ENCODE data around the gene HTR3A.

Gene HTR3A

DNA sequence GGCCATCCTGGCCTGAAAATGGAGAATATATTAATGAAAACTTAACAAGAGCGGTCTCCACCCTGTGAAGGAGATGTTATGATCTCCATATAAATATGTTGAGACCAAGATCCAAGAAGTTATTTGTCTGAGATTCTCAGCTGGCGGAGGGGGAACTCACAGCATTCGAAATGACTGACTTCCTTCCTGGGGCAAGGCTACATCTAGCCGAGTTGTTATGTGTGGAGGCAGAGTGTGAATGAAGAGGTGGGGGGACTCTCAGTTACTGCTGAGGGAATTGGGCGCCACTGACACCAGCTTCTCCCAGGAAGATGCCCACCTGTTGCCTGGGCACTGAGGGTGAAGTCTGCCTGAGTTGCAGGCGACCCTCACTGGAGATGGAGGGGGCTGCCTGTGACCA is 5.9 kb downstream of the HTR3A start:
- no peak for DNase-seq

DNA sequence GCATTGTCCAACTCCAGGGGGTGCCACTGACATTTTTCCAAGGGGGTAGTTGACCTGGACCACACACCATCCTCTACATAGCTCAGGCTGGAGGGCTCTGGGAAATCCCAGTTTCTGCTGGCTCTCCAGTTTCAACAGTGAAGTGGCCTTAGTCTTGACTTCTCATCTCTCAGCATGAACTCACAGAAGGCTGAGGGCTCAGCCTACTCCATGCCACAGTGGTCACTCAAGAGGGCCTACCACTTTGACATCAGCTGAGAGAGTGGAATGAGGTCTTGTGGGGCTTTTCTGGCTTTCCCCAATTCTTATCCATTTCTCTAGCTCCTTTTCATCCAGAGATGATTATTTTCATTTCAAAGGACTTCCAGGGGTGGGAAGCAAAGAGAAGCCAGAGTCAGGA is 7.4 kb downstream of the HTR3A start:
- no peak for DNase-seq

DNA sequence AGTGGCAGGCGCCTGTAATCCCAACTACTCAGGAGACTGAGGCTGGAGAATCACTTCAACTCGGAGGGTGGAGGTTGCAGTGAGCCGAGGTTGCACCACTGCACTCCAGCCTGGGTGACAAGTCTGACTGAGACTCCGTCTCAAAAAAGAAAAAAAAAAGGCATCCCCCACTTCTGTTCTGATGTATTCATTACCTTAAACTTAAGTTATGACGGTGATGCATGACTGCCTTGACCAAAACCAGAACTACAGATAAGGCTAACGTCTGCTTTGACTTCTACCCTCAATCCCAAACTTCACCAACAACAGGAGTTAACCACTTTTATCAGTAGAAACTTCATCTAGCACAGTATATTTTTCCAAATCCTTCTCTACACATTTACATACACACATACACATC is 9.9 kb downstream of the HTR3A start:
- no peak for DNase-seq

DNA sequence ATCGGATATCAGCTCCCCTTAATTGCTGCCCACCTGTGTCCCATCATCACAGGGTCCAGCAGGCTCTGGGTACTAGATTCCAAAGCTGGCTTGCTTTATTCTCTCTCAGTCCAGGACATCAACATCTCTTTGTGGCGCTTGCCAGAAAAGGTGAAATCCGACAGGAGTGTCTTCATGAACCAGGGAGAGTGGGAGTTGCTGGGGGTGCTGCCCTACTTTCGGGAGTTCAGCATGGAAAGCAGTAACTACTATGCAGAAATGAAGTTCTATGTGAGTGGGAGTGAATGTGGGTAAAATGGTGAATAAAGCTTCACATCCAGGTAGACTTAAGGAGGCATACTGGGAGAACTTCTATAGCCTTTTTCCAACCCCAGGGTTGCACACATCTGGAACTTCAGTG is 11.0 kb downstream of the HTR3A start:
- no peak for DNase-seq

DNA sequence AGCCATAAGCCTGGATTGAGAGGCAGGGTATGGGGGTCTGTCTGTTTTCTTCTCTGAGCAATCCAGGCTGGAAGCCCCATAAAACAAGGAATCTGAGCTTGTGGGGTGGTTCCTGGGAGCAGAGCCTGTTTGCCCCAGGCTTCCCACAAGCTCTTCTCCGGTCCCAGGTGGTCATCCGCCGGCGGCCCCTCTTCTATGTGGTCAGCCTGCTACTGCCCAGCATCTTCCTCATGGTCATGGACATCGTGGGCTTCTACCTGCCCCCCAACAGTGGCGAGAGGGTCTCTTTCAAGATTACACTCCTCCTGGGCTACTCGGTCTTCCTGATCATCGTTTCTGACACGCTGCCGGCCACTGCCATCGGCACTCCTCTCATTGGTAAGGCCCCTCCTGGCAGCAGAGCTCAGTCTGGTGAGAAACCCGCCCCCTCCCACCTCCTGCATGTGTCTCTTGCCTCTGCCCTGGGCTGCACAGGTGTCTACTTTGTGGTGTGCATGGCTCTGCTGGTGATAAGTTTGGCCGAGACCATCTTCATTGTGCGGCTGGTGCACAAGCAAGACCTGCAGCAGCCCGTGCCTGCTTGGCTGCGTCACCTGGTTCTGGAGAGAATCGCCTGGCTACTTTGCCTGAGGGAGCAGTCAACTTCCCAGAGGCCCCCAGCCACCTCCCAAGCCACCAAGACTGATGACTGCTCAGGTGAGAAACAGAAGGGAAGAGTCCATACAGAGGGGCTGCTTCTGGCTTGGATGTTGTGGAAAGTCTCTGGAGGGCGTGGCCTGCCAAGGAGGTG is 11.6 kb downstream of the HTR3A start:
- DNase-seq, result no peak

DNA sequence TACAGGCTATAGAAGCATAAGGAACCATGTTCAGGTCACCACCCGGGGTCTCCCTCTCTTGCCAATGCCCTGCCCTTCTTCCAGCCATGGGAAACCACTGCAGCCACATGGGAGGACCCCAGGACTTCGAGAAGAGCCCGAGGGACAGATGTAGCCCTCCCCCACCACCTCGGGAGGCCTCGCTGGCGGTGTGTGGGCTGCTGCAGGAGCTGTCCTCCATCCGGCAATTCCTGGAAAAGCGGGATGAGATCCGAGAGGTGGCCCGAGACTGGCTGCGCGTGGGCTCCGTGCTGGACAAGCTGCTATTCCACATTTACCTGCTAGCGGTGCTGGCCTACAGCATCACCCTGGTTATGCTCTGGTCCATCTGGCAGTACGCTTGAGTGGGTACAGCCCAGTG is 14.5 kb downstream of the HTR3A start:
- no peak for DNase-seq

DNA sequence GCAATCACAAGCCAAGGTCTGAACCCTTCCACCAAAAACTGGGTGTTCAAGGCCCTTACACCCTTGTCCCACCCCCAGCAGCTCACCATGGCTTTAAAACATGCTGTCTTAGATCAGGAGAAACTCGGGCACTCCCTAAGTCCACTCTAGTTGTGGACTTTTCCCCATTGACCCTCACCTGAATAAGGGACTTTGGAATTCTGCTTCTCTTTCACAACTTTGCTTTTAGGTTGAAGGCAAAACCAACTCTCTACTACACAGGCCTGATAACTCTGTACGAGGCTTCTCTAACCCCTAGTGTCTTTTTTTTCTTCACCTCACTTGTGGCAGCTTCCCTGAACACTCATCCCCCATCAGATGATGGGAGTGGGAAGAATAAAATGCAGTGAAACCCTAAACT is 15.0 kb downstream of the HTR3A start:
- no peak for DNase-seq

DNA sequence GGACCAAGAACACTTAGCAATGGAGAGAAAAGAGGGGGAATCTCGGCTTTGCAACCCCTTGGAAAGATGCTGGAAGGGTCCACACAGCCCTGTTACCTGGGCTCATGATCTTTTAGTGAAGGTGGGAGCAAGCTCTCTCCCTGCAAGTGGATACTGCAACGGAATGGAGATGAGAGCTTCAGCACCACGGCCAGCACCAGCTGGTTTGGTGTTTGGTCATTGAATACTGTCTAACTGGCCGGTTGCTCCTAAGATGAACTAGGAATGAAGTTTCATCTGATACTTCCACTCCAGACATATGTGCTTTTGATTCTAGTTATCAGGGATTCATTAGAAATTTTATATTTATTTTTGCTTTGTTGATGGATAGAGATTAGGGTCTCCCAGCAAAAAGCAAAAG is 16.3 kb downstream of the HTR3A start:
- DNase-seq, result no peak

- peak; percentile 95 to 97 for DNase-seq
These were observed 17.0 kb downstream of the HTR3A start for GRCh38 chr11:113991718-113992458.

DNA sequence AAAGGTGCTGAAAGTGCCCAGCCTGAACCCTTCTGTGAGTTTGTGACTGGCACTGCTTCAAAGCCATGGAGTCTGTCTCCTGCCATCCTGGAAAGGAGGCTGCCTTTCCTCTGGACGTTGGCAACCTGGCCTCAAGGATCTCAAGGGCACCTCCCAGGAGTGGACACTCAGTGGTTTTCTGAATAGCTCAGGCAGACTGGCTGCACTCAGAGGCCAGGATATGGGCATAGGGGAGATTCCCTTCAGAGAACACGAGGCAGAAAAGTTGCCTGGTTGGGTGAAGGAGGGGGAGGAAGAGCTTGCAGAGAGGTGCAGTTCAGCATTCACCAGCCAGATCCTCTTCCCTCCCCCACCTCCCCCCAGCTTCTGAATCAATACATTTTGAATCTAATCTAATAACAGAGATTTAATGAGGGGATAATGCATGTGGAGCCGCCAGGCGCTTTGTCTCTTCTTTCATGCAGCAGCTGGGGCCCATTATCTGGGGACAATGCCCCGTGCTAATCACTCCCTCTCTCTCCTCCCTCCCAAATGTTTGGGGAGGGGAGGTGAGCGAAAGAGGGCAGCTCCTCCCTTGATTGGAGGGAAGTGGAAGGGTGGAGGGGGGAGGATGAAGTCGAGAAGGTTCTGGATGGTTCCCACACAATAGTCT is 17.7 kb downstream of the HTR3A start:
- DNase-seq, result peak; percentile 80 to 92

- peak; percentile 47 to 80 for DNase-seq
These were observed 19.4 kb downstream of the HTR3A start for GRCh38 chr11:113994077-113994954.

DNA sequence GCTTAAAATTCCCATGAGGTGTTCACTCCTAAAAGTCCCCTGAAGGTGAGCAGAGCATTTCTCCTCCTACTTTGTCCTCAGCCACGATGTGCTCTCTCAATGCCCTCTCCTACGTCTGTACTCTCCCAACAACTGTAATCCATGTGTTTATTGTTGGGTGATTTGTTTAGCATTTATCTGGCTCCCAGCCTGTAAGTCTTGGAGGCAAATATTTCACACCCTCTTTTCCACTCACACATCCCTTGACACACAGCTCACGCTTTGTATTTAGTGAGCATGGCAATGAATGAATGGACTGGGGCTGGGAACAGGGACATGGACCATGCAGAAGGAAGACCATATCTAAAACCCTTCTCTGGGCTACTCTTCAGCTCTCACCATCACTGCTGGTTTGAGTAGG is 22.6 kb downstream of the HTR3A start:
- DNase-seq, result no peak

DNA sequence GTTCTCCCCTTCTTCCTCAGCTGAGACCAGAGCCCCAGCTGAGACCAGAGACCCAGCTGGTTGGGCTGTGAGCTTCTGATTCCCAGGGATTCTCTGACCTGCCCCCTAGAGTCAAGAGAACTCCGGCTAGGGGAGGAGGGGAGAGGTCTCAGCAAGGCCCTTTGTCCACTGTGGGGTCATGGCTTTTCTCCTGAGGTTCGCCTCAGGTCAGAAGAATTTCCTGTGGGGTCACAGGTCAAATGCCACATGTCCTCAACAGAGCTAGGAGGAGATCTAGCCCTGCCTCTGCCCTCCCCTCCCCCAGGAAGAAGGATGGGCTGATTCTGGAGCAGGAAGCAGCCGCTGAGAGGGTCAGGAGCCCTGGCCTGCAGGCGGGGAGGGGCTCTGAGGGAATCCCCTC is 23.7 kb downstream of the HTR3A start:
- DNase-seq, result no peak

GRCh38 chr11:114000526-114000925 is 25.6 kb downstream of the HTR3A start:
- no peak for DNase-seq

GRCh38 chr11:114001416-114001815 is 26.5 kb downstream of the HTR3A start:
- no peak for DNase-seq

- DNase-seq, result no peak
These were observed 33.4 kb downstream of the HTR3A start for GRCh38 chr11:114008331-114008730.

GRCh38 chr11:114010931-114011330 is 36.0 kb downstream of the HTR3A start:
- no peak for DNase-seq

- DNase-seq, result no peak
These were observed 36.5 kb downstream of the HTR3A start for GRCh38 chr11:114011443-114011842.

- no peak for DNase-seq
These were observed 40.2 kb downstream of the HTR3A start for GRCh38 chr11:114015117-114015516.

DNA sequence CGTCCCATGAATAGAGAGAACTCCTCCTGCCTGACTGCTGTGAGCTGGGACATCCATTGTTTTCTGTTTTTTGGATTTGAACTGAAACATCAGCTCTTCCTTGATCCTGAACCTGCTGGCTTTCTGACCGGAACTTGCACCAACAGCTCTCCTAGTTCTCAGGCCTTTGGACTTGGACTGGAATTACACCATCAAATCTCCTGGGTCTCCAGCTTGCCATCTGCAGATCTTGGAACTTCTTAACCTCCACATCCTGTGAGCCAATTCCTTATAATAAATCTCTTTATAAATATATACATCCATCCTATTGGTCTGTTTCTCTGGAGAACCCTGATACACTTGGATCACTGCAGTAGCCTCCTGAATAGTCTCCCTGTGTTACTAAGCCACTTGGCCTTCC is 42.1 kb downstream of the HTR3A start:
- DNase-seq, result no peak

GRCh38 chr11:114017723-114018122 is 42.8 kb downstream of the HTR3A start:
- no peak for DNase-seq

GRCh38 chr11:114019046-114019445 is 44.1 kb downstream of the HTR3A start:
- no peak for DNase-seq

GRCh38 chr11:114019574-114019973 is 44.7 kb downstream of the HTR3A start:
- DNase-seq, result no peak

All from NCI-H524 (cell line).